Heart right ventricle (tissue), 16 donors: ENCODE measurements around the gene CHEK1. TPM values are rescaled to one million over a fixed set of nuclear protein-coding genes. Genes with fewer than 3 reads are reported as not detected.
A peak's percentile ranks its signal among the peaks of the same experiment; 100 is the strongest.

Experiments used
- ATAC-seq, 8 donors: fragments of 200-7000 bp; cut with Tn5 transposase; one replicate each; pipeline ENCODE4 v1.9.1; 2020; ENCODE audit warnings: mild to moderate bottlenecking in 8 of 8, moderate library complexity in 8 of 8, moderate number of reproducible peaks in 1 of 8
- DNase-seq, 2 donors: peaks; one replicate each; pipeline ENCODE4 v3.0.0-alpha.2; 2020
- H3K27ac ChIP-seq, 10 donors: fragments of 200-600 bp; sonication (generic) in 2 of 10; one replicate each; pipeline versions ENCODE4 v1.5.0 to v1.8.0; 2020 to 2022; ENCODE audit warnings: mild to moderate bottlenecking in 3 of 10
- H3K27me3 ChIP-seq, 7 donors: fragments of 200-600 bp; one replicate each; pipeline ENCODE4 v1.8.0; 2021 to 2022; ENCODE audit warnings: mild to moderate bottlenecking in 2 of 7
- H3K36me3 ChIP-seq, 9 donors: fragments of 200-600 bp; sonication (generic) in 1 of 9; one replicate each; pipeline versions ENCODE4 v1.5.0 to v1.8.0; 2020 to 2022; ENCODE audit warnings: mild to moderate bottlenecking in 2 of 9
- H3K4me1 ChIP-seq, 9 donors: fragments of 200-600 bp; sonication (generic) in 1 of 9; one replicate each; pipeline versions ENCODE4 v1.5.0 to v1.8.0; 2020 to 2022; ENCODE audit warnings: mild to moderate bottlenecking in 4 of 9
- H3K4me3 ChIP-seq, 10 donors: fragments of 200-600 bp; sonication (generic) in 2 of 10; one replicate each; pipeline versions ENCODE4 v1.5.0 to v1.8.0; 2020 to 2022; ENCODE audit warnings: mild to moderate bottlenecking in 7 of 10, moderate library complexity in 2 of 10
- H3K9me3 ChIP-seq, 11 donors: fragments of 200-600 bp in 10 of 11; sonication (generic) in 2 of 11; one replicate each; pipeline versions ENCODE4 v1.5.0 to v1.8.0; 2013 to 2022; ENCODE audit warnings: mild to moderate bottlenecking in 2 of 11, control low read depth in 1 of 11, moderate library complexity in 1 of 11
- CTCF ChIP-seq, 9 donors: fragments of 200-600 bp; sonication (generic) in 2 of 9; IDR thresholded peaks; one replicate each; pipeline versions ENCODE4 v1.5.0 to v1.8.0; 2021 to 2022; ENCODE audit warnings: antibody characterized with exemption in 9 of 9, mild to moderate bottlenecking in 5 of 9, moderate library complexity in 1 of 9
- WGBS, 2 donors: extraction: QIAGEN DNeasy Blood & Tissue Kit; methylation state at CpG; one replicate each; pipeline ENCODE4 v1.1.7; 2013; ENCODE audit warnings: inconsistent platforms in 1 of 2; 5-methylcytosine and 5-hydroxymethylcytosine counted together
- intact Hi-C, 10 donors: fragments of 100-400 bp; cut with DNase I; formaldehyde crosslinking; loops; one replicate each; pipeline versions ENCODE4 v1.11.1 to v1.14.2; 2022
- polyA plus RNA-seq, 2 donors: library from polyadenylated mRNA; stranded (reverse); fragments of 200-250 nt; gene quantifications; one replicate each; pipeline ENCODE4 v1.2.3, GENCODE V29; 2013
- total RNA-seq, 10 donors: library from RNA; stranded (reverse); fragmentation: NEBNext Ultra II Directional in 3 of 10; extraction: Animal tissue kit (Norgen Biotek cat#: 25700) in 3 of 10; gene quantifications; one replicate each; pipeline versions ENCODE4 v1.2.1 to v1.2.4, GENCODE V29; 2021 to 2023
- donor health status: Arrhythmogenic right ventricular cardiomyopathy.
- donor health status: ischemic (EF 13 %, LVEDD 7.1; RV severe dilation, severe dysfunction).
- donor health status: healthy with polysubstance abuse.
- donor health status: DM: no; HTN: yes; CAD: no.
- donor health status: DM: no; HTN: no; CAD: no.
- donor health status: ischemic (EF 25% LVEDD 6.9; RV normal size, moderate dysfunction).
- donor health status: ischemic (EF 25% LVEDD 5.7; RV mildly dilated, moderate dysfunction).
- donor health status: healthy.
- donor health status: DM: yes; HTN: yes; CAD: no.
- donor health status: Ischemic cardiomyopathy.
- donor health status: ischemic (EF 35%, LVEDD 5.7; RV mildly dilated, moderate dysfunction).
- donor health status: nonischemic (EF 11% LVEDD 7.7; RV severe dilation, severe dysfunction).
- donor health status: DM: yes; HTN: yes; CAD: no.
- donor health status: PGD.
- donor health status: ischemic (EF 29% LVEDD 5.4; RV normal size, mild dysfunction).
- donor health status: nonischemic (EF 23%, LVEDD 6.1; RV moderate dilation, normal function).

CHEK1 gene
- total and polyA plus RNA-seq, 12 donors, result 0.64 to 3.8 (median 1.2) TPM

DNA sequence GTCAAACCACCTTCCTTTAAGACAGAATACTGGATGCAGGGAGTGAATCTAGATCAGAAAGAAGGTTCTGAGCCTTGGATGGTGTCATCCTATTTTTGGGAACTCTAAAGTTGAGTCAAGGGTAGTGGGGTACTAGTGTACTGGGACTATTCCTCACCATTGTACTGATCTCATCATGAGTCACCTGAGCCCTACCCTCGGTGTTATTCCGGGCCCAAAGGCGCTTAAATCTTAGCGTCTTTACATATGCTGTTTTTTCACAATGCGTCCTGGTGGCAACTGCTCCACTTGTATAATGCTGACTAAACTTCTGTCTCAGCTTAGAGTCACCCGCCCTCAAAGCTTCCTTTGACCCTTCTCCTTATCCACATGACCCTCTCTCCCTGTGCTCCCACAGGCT, 95.8 kb downstream of the CHEK1 start:
- WGBS, 2 donors, result 82 to 83% methylated on average over 6 of the region's 6 CpGs
- DNase-seq (no peak), ATAC-seq (no peak)
- TF ChIP-seq CTCF (IDR thresholded peaks at IDR 0.05), result no peak
- no peak overlapping the region for H3K27ac ChIP-seq
- H3K4me3 ChIP-seq, result no peak overlapping the region
- peaks cover 0 to 9% (median 0%) of the 10 kb centered on the region in 7 donors for H3K27me3 ChIP-seq
- no peaks in the 10 kb centered on the region for H3K4me1 ChIP-seq
- no peaks in the 10 kb centered on the region for H3K36me3 ChIP-seq
- H3K9me3 ChIP-seq, result peaks cover 0 to 12% (median 0%) of the 10 kb centered on the region in 11 donors
- intact Hi-C loops, result no loop called here

DNA sequence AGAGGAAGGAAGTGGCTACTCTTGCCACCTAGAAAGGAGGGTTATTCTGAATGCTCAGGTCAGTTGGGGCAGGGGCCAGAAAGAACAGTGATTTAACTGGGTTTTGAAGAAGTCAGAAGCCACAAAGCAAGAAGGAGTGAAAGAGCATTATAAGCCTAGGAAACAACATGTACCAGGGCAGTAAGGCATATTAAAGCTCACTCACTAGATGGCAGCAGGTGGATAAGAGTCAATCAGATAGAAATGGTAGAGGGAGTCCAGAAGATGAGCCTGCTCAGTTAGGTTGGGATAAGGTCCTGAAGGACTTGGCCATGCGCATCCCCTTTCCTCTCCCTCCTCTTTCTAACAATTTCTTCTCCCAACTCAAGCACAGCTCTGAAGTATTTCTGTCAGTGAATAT, 99.2 kb downstream of the CHEK1 start:
- DNase-seq, result no peak
- no peak for ATAC-seq
- Histone ChIP-seq H3K9me3 (no peaks in the 10 kb centered on the region), H3K4me1 (no peaks in the 10 kb centered on the region), H3K36me3 (no peaks in the 10 kb centered on the region), H3K27ac (no peak overlapping the region), H3K4me3 (no peak overlapping the region), H3K27me3 (peaks cover 0 to 9% (median 0%) of the 10 kb centered on the region in 7 donors)
- peak in 1 of 9 donors; percentile 10 for TF ChIP-seq CTCF (IDR thresholded peaks at IDR 0.05)
- WGBS, 2 donors, result 74 to 89% methylated on average over 1 of the region's 1 CpG
- intact Hi-C loops, result no loop called here

Other genes with a start within 250 kb of the CHEK1 start
- 10 to 100 TPM; 18.3 to 53.0 (median 33.2) TPM for gene FEZ1, start 128.9 kb upstream of the CHEK1 start, total RNA-seq
- gene FEZ1, start 128.9 kb upstream of the CHEK1 start, polyA plus RNA-seq, result 10 to 100 TPM; 18.4 to 18.7 TPM
- gene EI24, start 55.7 kb upstream of the CHEK1 start, total RNA-seq, result 10 to 100 TPM; 43.3 to 73.7 (median 51.5) TPM
- gene EI24, start 55.7 kb upstream of the CHEK1 start, polyA plus RNA-seq, result 10 to 100 TPM; 16.5 to 72.9 TPM
- 10 to 100 TPM; 52.1 to 83.9 (median 58.5) TPM for gene STT3A, start 32.3 kb upstream of the CHEK1 start, total RNA-seq
- 10 to 100 TPM; 19.5 to 61.0 TPM for gene STT3A, start 32.3 kb upstream of the CHEK1 start, polyA plus RNA-seq
- not detected for gene ACRV1, start 55.7 kb downstream of the CHEK1 start, total RNA-seq
- gene ACRV1, start 55.7 kb downstream of the CHEK1 start, polyA plus RNA-seq, result not detected
- not detected for gene PATE1, start 121.1 kb downstream of the CHEK1 start, total RNA-seq
- not detected for gene PATE1, start 121.1 kb downstream of the CHEK1 start, polyA plus RNA-seq
- gene PATE2, start 153.7 kb downstream of the CHEK1 start, total RNA-seq, result not detected
- gene PATE2, start 153.7 kb downstream of the CHEK1 start, polyA plus RNA-seq, result not detected
- not detected for gene PATE3, start 163.0 kb downstream of the CHEK1 start, total RNA-seq
- not detected for gene PATE3, start 163.0 kb downstream of the CHEK1 start, polyA plus RNA-seq
- gene PATE4, start 208.2 kb downstream of the CHEK1 start, total RNA-seq, result not detected
- not detected for gene PATE4, start 208.2 kb downstream of the CHEK1 start, polyA plus RNA-seq